Measurements from ENCODE around the gene RAPGEF4.

DNA sequence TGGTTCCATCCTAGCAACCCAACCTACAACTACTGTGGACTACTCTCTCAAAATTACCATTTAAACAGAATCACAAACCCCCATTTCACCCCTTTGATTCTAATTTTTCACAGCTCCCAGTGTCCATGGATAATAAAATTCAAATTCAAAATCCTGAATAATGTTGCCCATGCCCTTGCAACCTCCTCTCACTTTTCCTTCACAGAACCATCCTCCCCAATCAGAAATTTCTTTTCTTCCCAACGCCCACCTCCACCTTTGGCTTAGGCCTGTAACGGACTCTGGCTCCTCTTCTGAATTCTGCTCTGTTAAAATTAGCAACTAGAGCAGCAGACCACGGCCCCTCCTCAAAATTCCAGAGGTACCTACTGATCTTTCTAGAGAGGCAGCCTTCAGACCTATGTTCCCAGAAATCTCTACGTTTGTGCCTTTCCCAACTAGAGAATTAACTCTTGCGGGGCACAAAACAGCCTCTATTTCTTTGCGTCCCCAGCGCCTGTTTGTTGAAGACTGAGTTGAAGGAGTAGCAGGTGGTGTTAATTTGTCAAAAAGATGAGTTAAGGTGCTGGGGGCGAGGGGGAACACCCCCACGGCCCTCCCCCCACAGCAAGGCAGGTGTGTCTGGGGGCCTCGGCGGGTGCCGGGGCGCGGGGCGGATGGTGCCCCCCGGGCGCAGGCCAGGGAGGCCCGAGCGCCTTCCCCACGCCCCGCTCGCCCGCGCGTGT lies 339.6 kb downstream of the RAPGEF4 start:
- TF ChIP-seq, protein P1, sequence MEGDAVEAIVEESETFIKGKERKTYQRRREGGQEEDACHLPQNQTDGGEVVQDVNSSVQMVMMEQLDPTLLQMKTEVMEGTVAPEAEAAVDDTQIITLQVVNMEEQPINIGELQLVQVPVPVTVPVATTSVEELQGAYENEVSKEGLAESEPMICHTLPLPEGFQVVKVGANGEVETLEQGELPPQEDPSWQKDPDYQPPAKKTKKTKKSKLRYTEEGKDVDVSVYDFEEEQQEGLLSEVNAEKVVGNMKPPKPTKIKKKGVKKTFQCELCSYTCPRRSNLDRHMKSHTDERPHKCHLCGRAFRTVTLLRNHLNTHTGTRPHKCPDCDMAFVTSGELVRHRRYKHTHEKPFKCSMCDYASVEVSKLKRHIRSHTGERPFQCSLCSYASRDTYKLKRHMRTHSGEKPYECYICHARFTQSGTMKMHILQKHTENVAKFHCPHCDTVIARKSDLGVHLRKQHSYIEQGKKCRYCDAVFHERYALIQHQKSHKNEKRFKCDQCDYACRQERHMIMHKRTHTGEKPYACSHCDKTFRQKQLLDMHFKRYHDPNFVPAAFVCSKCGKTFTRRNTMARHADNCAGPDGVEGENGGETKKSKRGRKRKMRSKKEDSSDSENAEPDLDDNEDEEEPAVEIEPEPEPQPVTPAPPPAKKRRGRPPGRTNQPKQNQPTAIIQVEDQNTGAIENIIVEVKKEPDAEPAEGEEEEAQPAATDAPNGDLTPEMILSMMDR (IDR thresholded peaks at IDR 0.05), result no peak
- TF ChIP-seq GABPB1 (CRISPR knock-in tag; IDR thresholded peaks at IDR 0.05), result no peak
- TF ChIP-seq IRF2 (CRISPR knock-in tag; IDR thresholded peaks at IDR 0.05; ENCODE audit: borderline replicate concordance, low read depth), result no peak
- TF ChIP-seq, protein P2, sequence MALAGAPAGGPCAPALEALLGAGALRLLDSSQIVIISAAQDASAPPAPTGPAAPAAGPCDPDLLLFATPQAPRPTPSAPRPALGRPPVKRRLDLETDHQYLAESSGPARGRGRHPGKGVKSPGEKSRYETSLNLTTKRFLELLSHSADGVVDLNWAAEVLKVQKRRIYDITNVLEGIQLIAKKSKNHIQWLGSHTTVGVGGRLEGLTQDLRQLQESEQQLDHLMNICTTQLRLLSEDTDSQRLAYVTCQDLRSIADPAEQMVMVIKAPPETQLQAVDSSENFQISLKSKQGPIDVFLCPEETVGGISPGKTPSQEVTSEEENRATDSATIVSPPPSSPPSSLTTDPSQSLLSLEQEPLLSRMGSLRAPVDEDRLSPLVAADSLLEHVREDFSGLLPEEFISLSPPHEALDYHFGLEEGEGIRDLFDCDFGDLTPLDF (CRISPR knock-in tag; IDR thresholded peaks at IDR 0.05), result no peak
- no peak for TF ChIP-seq ESRRA (CRISPR knock-in tag; IDR thresholded peaks at IDR 0.05; ENCODE audit: borderline replicate concordance)
- TF ChIP-seq JUN (CRISPR knock-in tag; IDR thresholded peaks at IDR 0.05), result no peak
- no peak for TF ChIP-seq NFE2L1 (CRISPR knock-in tag; IDR thresholded peaks at IDR 0.05)
- no peak for TF ChIP-seq SP1 (CRISPR knock-in tag; conservative IDR thresholded peaks at IDR 0.05)
- no peak for TF ChIP-seq SMAD4 (CRISPR knock-in tag; IDR thresholded peaks at IDR 0.05)
- TF ChIP-seq, protein P3, sequence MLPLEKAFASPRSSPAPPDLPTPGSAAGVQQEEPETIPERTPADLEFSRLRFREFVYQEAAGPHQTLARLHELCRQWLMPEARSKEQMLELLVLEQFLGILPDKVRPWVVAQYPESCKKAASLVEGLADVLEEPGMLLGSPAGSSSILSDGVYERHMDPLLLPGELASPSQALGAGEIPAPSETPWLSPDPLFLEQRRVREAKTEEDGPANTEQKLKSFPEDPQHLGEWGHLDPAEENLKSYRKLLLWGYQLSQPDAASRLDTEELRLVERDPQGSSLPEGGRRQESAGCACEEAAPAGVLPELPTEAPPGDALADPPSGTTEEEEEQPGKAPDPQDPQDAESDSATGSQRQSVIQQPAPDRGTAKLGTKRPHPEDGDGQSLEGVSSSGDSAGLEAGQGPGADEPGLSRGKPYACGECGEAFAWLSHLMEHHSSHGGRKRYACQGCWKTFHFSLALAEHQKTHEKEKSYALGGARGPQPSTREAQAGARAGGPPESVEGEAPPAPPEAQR (CRISPR knock-in tag; IDR thresholded peaks at IDR 0.05), result no peak
- no peak for TF ChIP-seq ELF4 (CRISPR knock-in tag; IDR thresholded peaks at IDR 0.05; ENCODE audit: low read depth)
- TF ChIP-seq, protein P4, sequence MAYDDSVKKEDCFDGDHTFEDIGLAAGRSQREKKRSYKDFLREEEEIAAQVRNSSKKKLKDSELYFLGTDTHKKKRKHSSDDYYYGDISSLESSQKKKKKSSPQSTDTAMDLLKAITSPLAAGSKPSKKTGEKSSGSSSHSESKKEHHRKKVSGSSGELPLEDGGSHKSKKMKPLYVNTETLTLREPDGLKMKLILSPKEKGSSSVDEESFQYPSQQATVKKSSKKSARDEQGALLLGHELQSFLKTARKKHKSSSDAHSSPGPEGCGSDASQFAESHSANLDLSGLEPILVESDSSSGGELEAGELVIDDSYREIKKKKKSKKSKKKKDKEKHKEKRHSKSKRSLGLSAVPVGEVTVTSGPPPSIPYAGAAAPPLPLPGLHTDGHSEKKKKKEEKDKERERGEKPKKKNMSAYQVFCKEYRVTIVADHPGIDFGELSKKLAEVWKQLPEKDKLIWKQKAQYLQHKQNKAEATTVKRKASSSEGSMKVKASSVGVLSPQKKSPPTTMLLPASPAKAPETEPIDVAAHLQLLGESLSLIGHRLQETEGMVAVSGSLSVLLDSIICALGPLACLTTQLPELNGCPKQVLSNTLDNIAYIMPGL (CRISPR knock-in tag; IDR thresholded peaks at IDR 0.05), result no peak
- TF ChIP-seq, protein P5, sequence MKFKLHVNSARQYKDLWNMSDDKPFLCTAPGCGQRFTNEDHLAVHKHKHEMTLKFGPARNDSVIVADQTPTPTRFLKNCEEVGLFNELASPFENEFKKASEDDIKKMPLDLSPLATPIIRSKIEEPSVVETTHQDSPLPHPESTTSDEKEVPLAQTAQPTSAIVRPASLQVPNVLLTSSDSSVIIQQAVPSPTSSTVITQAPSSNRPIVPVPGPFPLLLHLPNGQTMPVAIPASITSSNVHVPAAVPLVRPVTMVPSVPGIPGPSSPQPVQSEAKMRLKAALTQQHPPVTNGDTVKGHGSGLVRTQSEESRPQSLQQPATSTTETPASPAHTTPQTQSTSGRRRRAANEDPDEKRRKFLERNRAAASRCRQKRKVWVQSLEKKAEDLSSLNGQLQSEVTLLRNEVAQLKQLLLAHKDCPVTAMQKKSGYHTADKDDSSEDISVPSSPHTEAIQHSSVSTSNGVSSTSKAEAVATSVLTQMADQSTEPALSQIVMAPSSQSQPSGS (CRISPR knock-in tag; IDR thresholded peaks at IDR 0.05; ENCODE audit: borderline replicate concordance, low read depth), result no peak
